Endodermal cell (in vitro differentiated cells): ENCODE results near the gene PTCHD1. TPM values are rescaled to one million over a fixed set of nuclear protein-coding genes. Genes with fewer than 3 reads are reported as not detected.

ENCODE experiments used
- DNase-seq: peaks from one replicate; pipeline ENCODE4 v3.0.0-alpha.2; 2017
- H3K27ac ChIP-seq: 2 replicates; pipeline ENCODE4 v1.5.1; 2013; ENCODE audit warnings: mild to moderate bottlenecking, low read depth, low read length, moderate library complexity
- H3K27me3 ChIP-seq: 2 replicates; pipeline ENCODE4 v1.6.1; 2013; ENCODE audit warnings: mild to moderate bottlenecking, low read length, moderate library complexity; ENCODE audit not compliant: insufficient read depth, control insufficient read depth, poor library complexity, severe bottlenecking
- H3K36me3 ChIP-seq: 2 replicates; pipeline ENCODE4 v1.7.0; 2013; ENCODE audit warnings: mild to moderate bottlenecking, low read length, moderate library complexity; ENCODE audit not compliant: control insufficient read depth, insufficient read depth
- H3K4me1 ChIP-seq: one replicate; pipeline ENCODE4 v1.7.0; 2013; ENCODE audit warnings: low read length; ENCODE audit not compliant: control insufficient read depth, insufficient read depth
- H3K4me3 ChIP-seq: 2 replicates; pipeline ENCODE4 v1.5.1; 2013; ENCODE audit warnings: mild to moderate bottlenecking, low read length, moderate library complexity
- H3K9ac ChIP-seq: 2 replicates; pipeline ENCODE4 v1.6.1; 2013; ENCODE audit warnings: mild to moderate bottlenecking, low read length, moderate library complexity; ENCODE audit not compliant: poor library complexity, severe bottlenecking; ENCODE audit errors: extremely low read depth
- H3K9me3 ChIP-seq: 2 replicates; pipeline ENCODE4 v1.6.1; 2013; ENCODE audit warnings: mild to moderate bottlenecking, low read length, moderate library complexity; ENCODE audit not compliant: control insufficient read depth
- H3K27ac Mint-ChIP-seq: 2 replicates; pipeline ENCODE4 v1.8.0; 2020; ENCODE audit warnings: mixed read lengths
- H3K27me3 Mint-ChIP-seq: 2 replicates; pipeline ENCODE4 v1.8.0; 2021; ENCODE audit warnings: mild to moderate bottlenecking, mixed read lengths; ENCODE audit not compliant: insufficient read depth
- H3K36me3 Mint-ChIP-seq: 2 replicates; pipeline ENCODE4 v1.8.0; 2020; ENCODE audit warnings: low read depth, mixed read lengths
- H3K4me1 Mint-ChIP-seq: 2 replicates; pipeline ENCODE4 v1.8.0; 2020; ENCODE audit warnings: mixed read lengths
- H3K4me3 Mint-ChIP-seq: 2 replicates; pipeline ENCODE4 v1.8.0; 2020; ENCODE audit warnings: mild to moderate bottlenecking, moderate library complexity, mixed read lengths
- H3K9me3 Mint-ChIP-seq: 2 replicates; pipeline ENCODE4 v1.8.0; 2020; ENCODE audit warnings: mild to moderate bottlenecking, mixed read lengths
- CTCF ChIP-seq: fragments of 200-600 bp; sonication (generic); conservative IDR thresholded peaks from 2 replicates; pipeline ENCODE4 v1.5.0; 2021; ENCODE audit warnings: antibody characterized with exemption, mild to moderate bottlenecking
- WGBS, 2 experiments: methylation state at CpG; one replicate each; pipeline versions ENCODE4 v1.1.5 to v1.1.7; 2013; ENCODE audit warnings: missing lambda C conversion rate in 2 of 2, mixed read lengths in 1 of 2; ENCODE audit not compliant: insufficient coverage in 1 of 2, insufficient read length in 1 of 2; 5-methylcytosine and 5-hydroxymethylcytosine counted together
- total RNA-seq, 2 donors: library from RNA; stranded (reverse); fragmentation: NEBNext Ultra II Directional in 1 of 2; extraction: Animal tissue kit (Norgen Biotek cat#: 25700) in 1 of 2; gene quantifications; 2 replicates in 1 of 2; 3 replicates in 1 of 2; pipeline ENCODE4 v1.2.1, GENCODE V29; 2021

PTCHD1 gene
- total RNA-seq, 2 donors from 2014 or later, result 0.92 to 0.95 TPM

GRCh38 chrX:23332888-23333821, 1.5 kb upstream of the PTCHD1 start:
- Mint-ChIP-seq H3K27me3 (peaks cover 77% of the 10 kb centered on the region), H3K36me3 (no peaks in the 10 kb centered on the region), H3K4me3 (peak overlapping the region; percentile 64), H3K27ac (no peak overlapping the region), H3K9me3 (no peaks in the 10 kb centered on the region), H3K4me1 (peaks cover 13% of the 10 kb centered on the region)
- WGBS, 2 experiments, result 0% methylated on average over 9 to 58 of the region's 75 CpGs
- no peak overlapping the region for H3K9ac ChIP-seq
- H3K9me3 ChIP-seq, result no peaks in the 10 kb centered on the region
- peak; percentile 29 for TF ChIP-seq CTCF
- H3K27me3 ChIP-seq, result peaks cover 62% of the 10 kb centered on the region
- no peaks in the 10 kb centered on the region for H3K4me1 ChIP-seq
- DNase-seq, result peak; percentile 84
- peak overlapping the region; percentile 73 for H3K4me3 ChIP-seq
- H3K36me3 ChIP-seq, result no peaks in the 10 kb centered on the region
- no peak overlapping the region for H3K27ac ChIP-seq

GRCh38 chrX:23333842-23334520, 668 bp upstream of the PTCHD1 start:
- Histone ChIP-seq H3K27me3 (peaks cover 62% of the 10 kb centered on the region), H3K9me3 (no peaks in the 10 kb centered on the region), H3K27ac (no peak overlapping the region), H3K4me3 (peak overlapping the region; percentile 73), H3K4me1 (no peaks in the 10 kb centered on the region), H3K36me3 (no peaks in the 10 kb centered on the region), H3K9ac (no peak overlapping the region)
- DNase-seq, result peak; percentile 89
- Mint-ChIP-seq H3K4me3 (peak overlapping the region; percentile 64), H3K9me3 (no peaks in the 10 kb centered on the region), H3K4me1 (peaks cover 13% of the 10 kb centered on the region), H3K27me3 (peaks cover 77% of the 10 kb centered on the region), H3K27ac (no peak overlapping the region), H3K36me3 (no peaks in the 10 kb centered on the region)
- TF ChIP-seq CTCF, result no peak
- WGBS, 2 experiments, result 0% methylated on average over 42 of the region's 54 CpGs; no CpG with 5 or more reads in 1 of the 2 experiments

- Mint-ChIP-seq H3K27me3 (peaks cover 74% of the 10 kb centered on the region), H3K27ac (no peak overlapping the region), H3K4me1 (peaks cover 13% of the 10 kb centered on the region), H3K36me3 (no peaks in the 10 kb centered on the region), H3K4me3 (peak overlapping the region; percentile 64), H3K9me3 (no peaks in the 10 kb centered on the region)
- peaks cover 62% of the 10 kb centered on the region for H3K27me3 ChIP-seq
- H3K4me1 ChIP-seq, result no peaks in the 10 kb centered on the region
- TF ChIP-seq CTCF, result no peak
- no peak overlapping the region for H3K9ac ChIP-seq
- H3K36me3 ChIP-seq, result no peaks in the 10 kb centered on the region
- H3K9me3 ChIP-seq, result no peaks in the 10 kb centered on the region
- no peak for DNase-seq
- H3K27ac ChIP-seq, result no peak overlapping the region
- WGBS, 2 experiments, result 1% methylated on average over 45 of the region's 63 CpGs; no CpG with 5 or more reads in 1 of the 2 experiments
- H3K4me3 ChIP-seq, result no peak overlapping the region
These were observed 165 bp upstream of the PTCHD1 start for GRCh38 chrX:23334521-23334847.
